ENCODE data around the gene GDF11.

GDF11 gene
- total RNA-seq = 17.5 to 21.3 reads per million in 2 donors

- DNase-seq = peak; percentile 56 to 83 (median 62)
Observed at GRCh38 chr12:55742719-55743405, at the start of gene GDF11. GDF11 (plus strand) TSS chr12:55743122; CDS start chr12:55743317, 195 bp downstream.

- DNase-seq = no peak
Observed at GRCh38 chr12:55693323-55694187, 49.4 kb upstream of the GDF11 start.

- DNase-seq = no peak
Observed at GRCh38 chr12:55694188-55694515, 48.8 kb upstream of the GDF11 start.

- no peak for DNase-seq
Observed at GRCh38 chr12:55694651-55695050, 48.3 kb upstream of the GDF11 start.

- no peak for DNase-seq
Observed at GRCh38 chr12:55695349-55695748, 47.6 kb upstream of the GDF11 start.

GRCh38 chr12:55696141-55696540, 46.8 kb upstream of the GDF11 start:
- DNase-seq = no peak

GRCh38 chr12:55696796-55697462, 46.0 kb upstream of the GDF11 start:
- DNase-seq = no peak

GRCh38 chr12:55697686-55698085, 45.2 kb upstream of the GDF11 start:
- no peak for DNase-seq

- DNase-seq = no peak
Observed at GRCh38 chr12:55698241-55698955, 44.5 kb upstream of the GDF11 start.

- DNase-seq = no peak
Observed at GRCh38 chr12:55698965-55699364, 44.0 kb upstream of the GDF11 start.

GRCh38 chr12:55699471-55700055, 43.4 kb upstream of the GDF11 start:
- DNase-seq = no peak

GRCh38 chr12:55700255-55701018, 42.5 kb upstream of the GDF11 start:
- DNase-seq = no peak

GRCh38 chr12:55702861-55703260, 40.1 kb upstream of the GDF11 start:
- DNase-seq = no peak

GRCh38 chr12:55703288-55703687, 39.6 kb upstream of the GDF11 start:
- no peak for DNase-seq

GRCh38 chr12:55703901-55704761, 38.8 kb upstream of the GDF11 start:
- DNase-seq = no peak

GRCh38 chr12:55704824-55705718, 37.9 kb upstream of the GDF11 start:
- no peak for DNase-seq

- no peak for DNase-seq
Observed at GRCh38 chr12:55705782-55706402, 37.0 kb upstream of the GDF11 start.

GRCh38 chr12:55706568-55707218, 36.2 kb upstream of the GDF11 start:
- DNase-seq = no peak
